Esophagus squamous epithelium (tissue), 4 donors: ENCODE data around the gene FRMPD4.

Experiments used
- CTCF ChIP-seq, 6 experiments: fragments of 450-650 bp in 4 of 6; fragments of 200-600 bp in 2 of 6; sonication (generic) in 2 of 6; IDR thresholded peaks; one replicate each; pipeline ENCODE4 v1.5.1; 2016 to 2019; ENCODE audit warnings: antibody characterized with exemption in 6 of 6, mild to moderate bottlenecking in 4 of 6, moderate library complexity in 4 of 6
- POLR2A ChIP-seq, 4 donors: fragments of 450-650 bp; IDR thresholded peaks; one replicate each; pipeline ENCODE4 v1.6.1; 2017; ENCODE audit warnings: antibody characterized with exemption in 4 of 4, mild to moderate bottlenecking in 4 of 4, moderate library complexity in 3 of 4

GRCh38 chrX:12425496-12425895 lies 287.2 kb downstream of the FRMPD4 start:
- TF ChIP-seq CTCF (IDR thresholded peaks at IDR 0.05) (no peak), POLR2A (IDR thresholded peaks at IDR 0.05) (no peak)
